ENCODE results near the gene FASTKD1.
"Not testable (repeated sequence)": the region's sequence is repeated elsewhere in the genome, so short reads cannot be mapped to it uniquely, and the experiment has no call there.

Gene FASTKD1

GRCh38 chr2:169569948-169570347 lies 3.7 kb downstream of the FASTKD1 start:
- no peak for DNase-seq

DNA sequence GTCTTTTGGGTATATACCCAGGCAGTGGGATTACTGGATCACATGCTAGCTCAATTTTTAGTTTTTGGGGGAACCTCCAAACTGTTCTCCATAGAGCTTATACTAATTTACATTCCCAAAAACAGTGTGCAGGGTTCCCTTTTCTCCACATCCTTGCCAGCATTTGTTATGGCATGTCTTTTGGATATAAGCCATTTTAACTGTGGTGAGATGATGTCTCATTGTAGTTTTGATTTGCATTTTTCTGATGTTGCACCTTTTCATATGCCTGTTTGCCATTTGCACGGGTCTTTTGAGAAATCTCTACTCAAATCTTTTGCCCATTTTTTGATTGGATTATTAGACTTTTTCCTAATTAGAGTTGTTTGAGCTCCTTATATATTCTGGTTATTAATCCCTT lies 8.0 kb downstream of the FASTKD1 start:
- DNase-seq: no peak

- DNase-seq: no peak
Observed at GRCh38 chr2:169562519-169562918, 11.1 kb downstream of the FASTKD1 start.

DNA sequence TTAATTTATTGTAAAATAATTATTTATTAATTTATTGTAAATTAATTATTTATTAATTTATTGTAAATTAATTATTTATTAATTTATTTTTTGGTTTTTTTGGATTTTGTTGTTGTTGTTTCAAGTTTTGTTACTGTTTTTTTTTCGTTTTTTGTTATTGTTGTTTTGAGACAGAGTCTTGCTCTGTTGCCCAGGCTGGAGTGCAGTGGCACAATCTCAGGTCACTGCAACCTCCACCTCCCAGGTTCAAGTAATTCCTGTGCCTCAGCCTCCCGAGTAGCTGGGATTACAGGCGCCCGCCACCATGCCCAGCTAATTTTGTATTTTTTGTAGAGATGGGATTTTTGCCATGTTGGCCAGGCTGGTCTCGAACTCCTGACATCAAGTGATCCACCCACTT lies 11.6 kb downstream of the FASTKD1 start:
- not testable (repeated sequence) for DNase-seq

- no peak for DNase-seq
Observed at GRCh38 chr2:169561364-169561763, 12.3 kb downstream of the FASTKD1 start.

DNA sequence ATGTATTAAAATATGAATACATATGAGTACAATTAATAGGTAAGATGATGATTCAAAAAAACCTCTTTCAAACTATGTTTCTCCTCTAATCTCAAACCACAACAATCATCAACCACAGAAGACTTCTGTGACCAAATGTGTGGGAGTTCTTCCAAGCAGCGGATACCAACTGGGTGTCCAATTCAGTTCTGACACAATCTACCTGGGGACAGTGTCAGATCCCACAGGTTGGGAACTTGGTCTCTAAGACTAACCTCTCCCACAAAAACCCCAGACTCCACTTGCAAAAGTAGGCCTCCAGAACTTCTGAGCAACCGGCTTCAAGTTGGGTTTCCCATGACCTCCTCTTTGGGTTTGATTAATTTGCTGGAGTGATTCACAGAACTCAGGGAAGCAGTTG lies 26.9 kb downstream of the FASTKD1 start:
- no peak for DNase-seq

DNA sequence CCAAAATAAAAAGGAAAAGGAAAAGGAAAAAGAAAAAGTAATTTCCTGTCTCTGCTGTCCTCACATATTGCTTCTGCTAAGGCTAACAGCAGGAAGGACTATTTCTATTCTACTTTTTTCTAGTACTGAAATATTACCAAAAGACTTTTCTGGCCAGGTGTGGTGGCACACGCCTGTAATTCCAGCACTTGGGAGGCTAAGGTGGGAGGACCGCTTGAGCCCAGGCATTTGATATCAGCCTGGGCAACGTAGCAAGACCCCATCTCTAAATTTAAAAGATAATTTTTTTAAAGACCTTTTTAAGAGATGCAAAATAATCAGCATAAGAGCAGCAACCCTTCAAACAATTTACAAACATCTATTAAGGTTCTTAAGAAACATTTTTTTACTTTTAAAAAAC lies 31.2 kb downstream of the FASTKD1 start:
- DNase-seq: no peak

- DNase-seq: no peak
Observed at GRCh38 chr2:169540146-169540545, 33.5 kb downstream of the FASTKD1 start.

DNA sequence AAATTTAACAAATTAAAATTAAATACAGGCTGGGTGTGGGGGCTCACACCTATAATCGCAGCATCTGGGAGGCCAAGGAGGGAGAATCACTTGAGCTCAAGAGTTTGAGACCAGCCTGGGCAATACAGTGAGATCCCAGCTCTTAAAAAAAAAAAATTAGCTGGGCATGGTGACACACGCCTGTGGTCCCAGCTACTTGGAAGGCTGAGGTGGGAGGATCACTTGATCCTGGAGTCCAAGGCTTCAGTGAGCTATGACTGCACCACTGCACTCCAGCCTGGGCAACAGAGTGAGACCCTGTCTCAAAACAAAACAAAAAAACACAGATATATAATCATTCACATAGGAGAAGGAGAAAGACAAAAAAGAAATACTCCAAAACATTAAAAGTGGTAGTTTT lies 34.2 kb downstream of the FASTKD1 start:
- DNase-seq: not testable (repeated sequence)

GRCh38 chr2:169528271-169528701 lies 45.4 kb downstream of the FASTKD1 start:
- peak in 6 of 14 donors; percentile 0 to 28 (median 16) for DNase-seq

GRCh38 chr2:169526451-169526850 lies 47.2 kb downstream of the FASTKD1 start:
- DNase-seq: no peak

DNA sequence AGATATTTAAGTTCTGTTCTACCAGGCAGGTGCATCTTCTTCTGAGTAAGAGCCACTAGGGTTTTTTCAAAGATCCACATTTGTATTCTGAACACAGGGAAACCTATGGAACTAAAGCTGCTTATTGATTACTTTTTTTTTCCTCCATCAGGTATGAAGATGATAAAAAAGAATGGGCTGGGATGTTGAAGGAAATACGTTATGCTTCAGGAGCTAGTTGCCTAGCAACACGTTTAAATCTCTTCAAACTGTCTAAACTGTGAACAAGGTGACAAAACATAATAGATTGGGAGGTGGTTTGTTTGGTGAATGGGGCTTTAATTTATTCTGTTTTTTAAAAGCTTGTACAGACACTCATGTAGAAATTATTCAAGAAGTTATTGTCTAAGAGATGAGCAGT lies 48.2 kb downstream of the FASTKD1 start:
- DNase-seq: no peak

GRCh38 chr2:169523681-169524080 lies 50.0 kb downstream of the FASTKD1 start:
- DNase-seq: no peak

DNA sequence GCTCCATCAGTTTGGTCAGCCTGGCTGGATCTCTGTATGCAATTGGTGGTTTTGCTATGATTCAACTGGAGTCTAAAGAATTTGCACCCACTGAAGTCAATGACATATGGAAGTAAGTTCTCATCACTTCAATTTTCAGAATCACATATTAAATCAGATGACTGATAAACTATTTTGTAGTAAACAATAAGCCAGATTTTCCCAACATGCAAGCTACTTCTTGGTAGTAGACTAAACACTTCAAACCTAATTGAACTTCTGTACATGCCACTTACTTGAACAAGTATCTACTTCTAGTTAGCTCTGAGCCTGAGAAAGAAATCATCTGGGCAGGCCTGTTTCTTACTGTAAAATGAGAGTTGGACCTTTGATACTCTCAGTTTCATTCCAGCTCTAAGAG lies 52.8 kb downstream of the FASTKD1 start:
- DNase-seq: no peak

GRCh38 chr2:169516488-169516995 lies 57.1 kb downstream of the FASTKD1 start:
- DNase-seq: not testable (repeated sequence)

- DNase-seq: not testable (repeated sequence)
Observed at GRCh38 chr2:169514758-169515157, 58.9 kb downstream of the FASTKD1 start.

DNA sequence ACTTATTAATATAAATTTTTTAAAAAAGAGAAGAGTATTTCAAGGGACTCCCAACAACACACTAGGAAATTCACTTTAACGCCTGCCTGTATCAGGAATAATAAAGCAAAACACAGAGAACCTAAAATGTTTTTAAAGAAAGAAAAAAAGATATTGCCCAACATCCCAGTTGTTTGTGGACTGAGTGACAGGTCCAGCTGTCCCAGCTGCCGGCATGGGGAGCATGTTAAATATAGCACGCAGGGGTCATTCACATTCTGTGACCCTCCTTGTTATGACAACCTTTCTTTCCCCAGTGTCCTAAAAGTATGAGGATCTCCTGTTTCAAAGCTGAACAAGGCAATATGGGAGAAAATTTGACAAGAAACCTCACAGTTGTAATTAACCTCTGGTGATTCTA lies 59.7 kb downstream of the FASTKD1 start:
- DNase-seq: no peak

DNA sequence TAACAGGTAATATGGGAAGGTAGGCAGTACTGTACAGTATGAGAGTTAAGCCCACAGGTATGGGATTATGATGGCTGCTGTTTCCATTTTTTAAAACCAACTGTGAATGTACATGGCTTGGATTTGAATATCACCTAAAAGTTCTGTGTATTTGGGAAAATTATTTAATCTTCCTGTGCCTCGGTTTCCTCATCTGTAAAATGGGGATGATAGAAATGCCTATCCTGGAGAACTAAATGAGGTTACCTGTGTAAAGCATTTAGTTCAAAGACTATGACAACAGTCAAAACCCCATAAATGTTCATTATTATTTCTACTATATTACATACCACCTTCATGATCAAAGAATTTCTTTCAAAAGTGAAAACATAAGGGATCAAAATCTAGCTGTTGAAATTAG lies 60.6 kb downstream of the FASTKD1 start:
- no peak for DNase-seq

- no peak for DNase-seq
Observed at GRCh38 chr2:169512525-169512924, 61.1 kb downstream of the FASTKD1 start.

DNA sequence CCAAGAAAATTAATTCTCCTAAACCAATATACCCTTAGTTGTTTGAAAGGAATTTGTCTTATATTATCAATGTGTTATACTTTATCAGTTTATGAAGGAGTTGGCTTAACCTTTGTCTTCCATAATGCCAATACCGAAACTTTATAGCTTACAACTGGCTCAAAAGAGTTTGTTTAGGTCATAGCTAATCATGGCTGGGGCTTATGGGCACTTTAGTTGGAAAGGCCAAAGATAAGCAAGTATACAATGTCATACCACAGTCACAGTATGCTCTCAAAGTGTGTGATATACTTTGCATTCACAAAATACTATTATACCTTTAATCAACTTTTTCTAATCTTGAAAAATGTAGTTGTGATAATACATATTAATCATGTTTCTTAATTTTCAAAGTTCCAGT lies 61.8 kb downstream of the FASTKD1 start:
- no peak for DNase-seq

DNA sequence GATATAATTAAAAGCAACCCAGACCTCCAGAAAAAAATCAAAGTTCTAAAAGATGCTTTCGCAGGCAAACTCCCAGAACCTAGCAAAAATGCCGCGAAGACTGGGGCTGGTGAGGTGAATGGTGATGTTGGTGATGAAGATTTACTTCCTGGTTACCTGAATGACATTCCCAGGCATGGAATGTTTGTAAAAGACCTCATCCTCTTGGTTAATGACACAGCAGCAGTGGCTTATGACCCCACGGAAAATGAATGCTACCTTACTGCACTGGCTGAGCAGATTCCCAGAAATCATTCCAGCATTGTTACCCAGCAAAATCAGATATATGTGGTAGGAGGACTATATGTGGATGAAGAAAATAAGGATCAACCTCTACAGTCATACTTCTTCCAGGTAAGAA lies 63.2 kb downstream of the FASTKD1 start:
- no peak for DNase-seq

DNA sequence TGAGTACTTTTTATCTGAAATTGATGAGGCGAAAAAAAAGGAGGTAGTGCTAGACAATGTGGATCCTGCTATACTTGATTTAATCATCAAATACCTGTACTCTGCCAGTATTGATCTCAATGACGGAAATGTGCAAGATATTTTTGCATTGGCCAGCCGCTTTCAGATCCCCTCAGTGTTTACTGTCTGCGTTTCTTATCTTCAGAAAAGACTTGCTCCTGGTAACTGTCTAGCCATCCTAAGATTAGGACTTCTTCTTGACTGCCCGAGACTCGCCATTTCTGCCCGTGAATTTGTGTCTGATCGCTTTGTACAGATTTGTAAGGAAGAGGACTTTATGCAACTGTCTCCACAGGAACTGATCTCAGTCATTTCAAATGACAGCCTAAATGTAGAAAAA lies 63.7 kb downstream of the FASTKD1 start:
- DNase-seq: no peak

GRCh38 chr2:169509298-169509885 lies 64.3 kb downstream of the FASTKD1 start, which contains the start of gene KLHL41:
KLHL41 (plus strand) TSS chr2:169509702; CDS start chr2:169509779, 77 bp downstream.
- no peak for DNase-seq

GRCh38 chr2:169507698-169508097 lies 66.0 kb downstream of the FASTKD1 start:
- no peak for DNase-seq

- DNase-seq: no peak
Observed at GRCh38 chr2:169504651-169505050, 69.0 kb downstream of the FASTKD1 start.

Data from C1 segment of cervical spinal cord (tissue), 14 donors.